ENCODE results near the gene FETUB.
A peak's percentile ranks its signal among the peaks of the same experiment; 100 is the strongest.

The FETUB gene

DNA sequence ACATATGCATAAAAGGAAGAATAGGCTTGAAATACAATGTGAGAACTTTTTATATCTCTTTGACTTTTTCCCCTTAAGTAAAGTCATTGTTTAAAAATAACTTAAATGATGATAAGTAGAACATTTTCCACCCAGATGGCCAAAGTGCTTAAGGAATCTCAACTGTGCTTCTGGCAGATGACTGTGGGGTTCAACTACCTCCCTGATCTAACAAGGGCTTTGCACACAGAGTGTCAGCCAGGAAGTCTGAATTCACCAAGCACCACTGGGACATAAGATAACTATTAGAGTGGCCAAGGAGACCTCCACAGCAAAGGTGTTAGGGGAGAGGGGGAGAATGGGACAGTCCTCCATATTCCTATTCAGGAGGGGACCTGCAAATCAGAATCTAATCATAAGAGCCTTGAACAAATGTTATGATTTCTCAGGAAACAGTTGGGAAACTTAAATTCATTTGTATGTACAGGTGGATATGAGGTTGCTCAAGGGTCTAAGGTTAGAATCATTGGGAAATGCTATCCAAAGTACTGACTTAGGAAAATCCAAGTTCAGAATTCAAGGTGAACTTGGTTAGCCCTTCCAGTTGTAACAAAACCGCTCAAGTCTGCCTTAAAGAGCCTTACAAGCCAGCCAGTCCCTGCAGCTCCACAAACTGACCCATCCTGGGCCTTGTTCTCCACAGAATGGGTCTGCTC is at the start of gene FETUB:
FETUB (plus strand) TSS at position 622 of the 695 bp plus-strand sequence; CDS start at position 684, 62 bp downstream.
- Mint-ChIP-seq H3K4me3 (no peak within 1 kb of the TSS), H3K27ac (no peak within 1 kb of the TSS), H3K4me1 (ENCODE audit: low read depth) (peaks cover 39% of the 10 kb centered on the region), H3K9me3 (no peaks in the 10 kb centered on the region), H3K36me3 (ENCODE audit: low read depth) (no peaks in the 10 kb centered on the region), H3K27me3 (peaks cover 11% of the 10 kb centered on the region)
- no peak for DNase-seq

DNA sequence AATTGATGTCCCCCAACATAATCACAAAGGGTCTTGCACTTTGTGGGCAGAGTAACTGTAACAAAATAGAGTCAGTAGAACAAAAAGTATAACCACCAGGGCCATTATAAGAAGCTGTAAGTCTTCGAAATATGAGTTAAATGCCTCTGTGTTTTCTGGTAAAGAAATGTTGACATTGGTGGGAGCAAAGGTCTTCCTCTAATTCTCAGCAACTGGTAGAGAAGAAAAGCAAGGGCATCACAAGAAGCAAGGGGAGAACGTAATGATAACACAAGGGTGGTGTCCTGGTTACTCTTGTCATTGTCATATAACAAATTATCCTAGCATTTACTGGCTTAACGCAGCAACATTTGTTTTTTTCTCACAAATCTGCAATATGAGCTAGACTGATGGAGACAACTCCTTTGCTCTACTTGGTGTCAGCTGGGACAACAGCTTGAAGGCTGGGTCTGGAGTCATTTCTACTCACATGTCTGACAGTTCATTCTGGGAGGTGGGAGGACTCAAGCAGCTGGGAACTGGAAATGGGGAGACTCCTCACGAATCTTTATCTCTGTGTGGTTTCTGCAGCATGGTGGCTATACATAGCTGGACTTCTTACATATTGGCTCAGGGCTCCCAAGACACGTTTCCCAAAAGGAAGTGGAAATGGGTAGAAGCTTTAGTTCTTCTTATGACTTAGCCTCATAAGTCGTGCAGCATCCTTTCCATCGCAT is 49.5 kb upstream of the FETUB start:
- H3K27ac Mint-ChIP-seq = no peak overlapping the region
- peaks cover 23% of the 10 kb centered on the region for H3K4me1 Mint-ChIP-seq (ENCODE audit: low read depth)
- no peak overlapping the region for H3K4me3 Mint-ChIP-seq
- peaks cover 11% of the 10 kb centered on the region for H3K36me3 Mint-ChIP-seq (ENCODE audit: low read depth)
- no peaks in the 10 kb centered on the region for H3K27me3 Mint-ChIP-seq
- DNase-seq = no peak
- no peaks in the 10 kb centered on the region for H3K9me3 Mint-ChIP-seq

- peaks cover 3% of the 10 kb centered on the region for H3K36me3 Mint-ChIP-seq (ENCODE audit: low read depth)
- H3K27me3 Mint-ChIP-seq = no peaks in the 10 kb centered on the region
- H3K4me1 Mint-ChIP-seq (ENCODE audit: low read depth) = peaks cover 23% of the 10 kb centered on the region
- no peak overlapping the region for H3K27ac Mint-ChIP-seq
- DNase-seq = no peak
- H3K9me3 Mint-ChIP-seq = no peaks in the 10 kb centered on the region
- no peak overlapping the region for H3K4me3 Mint-ChIP-seq
These were observed 47.5 kb upstream of the FETUB start for GRCh38 chr3:186592682-186593081.

GRCh38 chr3:186593862-186594261 is 46.3 kb upstream of the FETUB start:
- DNase-seq = no peak
- H3K27me3 Mint-ChIP-seq = peaks cover 3% of the 10 kb centered on the region
- H3K36me3 Mint-ChIP-seq (ENCODE audit: low read depth) = no peaks in the 10 kb centered on the region
- H3K4me1 Mint-ChIP-seq (ENCODE audit: low read depth) = peaks cover 16% of the 10 kb centered on the region
- no peak overlapping the region for H3K4me3 Mint-ChIP-seq
- H3K27ac Mint-ChIP-seq = no peak overlapping the region
- H3K9me3 Mint-ChIP-seq = no peaks in the 10 kb centered on the region

GRCh38 chr3:186594591-186595113 is 45.5 kb upstream of the FETUB start:
- Mint-ChIP-seq H3K27ac (no peak overlapping the region), H3K4me3 (no peak overlapping the region), H3K36me3 (ENCODE audit: low read depth) (no peaks in the 10 kb centered on the region), H3K4me1 (ENCODE audit: low read depth) (peaks cover 10% of the 10 kb centered on the region), H3K27me3 (peaks cover 3% of the 10 kb centered on the region), H3K9me3 (no peaks in the 10 kb centered on the region)
- no peak for DNase-seq

DNA sequence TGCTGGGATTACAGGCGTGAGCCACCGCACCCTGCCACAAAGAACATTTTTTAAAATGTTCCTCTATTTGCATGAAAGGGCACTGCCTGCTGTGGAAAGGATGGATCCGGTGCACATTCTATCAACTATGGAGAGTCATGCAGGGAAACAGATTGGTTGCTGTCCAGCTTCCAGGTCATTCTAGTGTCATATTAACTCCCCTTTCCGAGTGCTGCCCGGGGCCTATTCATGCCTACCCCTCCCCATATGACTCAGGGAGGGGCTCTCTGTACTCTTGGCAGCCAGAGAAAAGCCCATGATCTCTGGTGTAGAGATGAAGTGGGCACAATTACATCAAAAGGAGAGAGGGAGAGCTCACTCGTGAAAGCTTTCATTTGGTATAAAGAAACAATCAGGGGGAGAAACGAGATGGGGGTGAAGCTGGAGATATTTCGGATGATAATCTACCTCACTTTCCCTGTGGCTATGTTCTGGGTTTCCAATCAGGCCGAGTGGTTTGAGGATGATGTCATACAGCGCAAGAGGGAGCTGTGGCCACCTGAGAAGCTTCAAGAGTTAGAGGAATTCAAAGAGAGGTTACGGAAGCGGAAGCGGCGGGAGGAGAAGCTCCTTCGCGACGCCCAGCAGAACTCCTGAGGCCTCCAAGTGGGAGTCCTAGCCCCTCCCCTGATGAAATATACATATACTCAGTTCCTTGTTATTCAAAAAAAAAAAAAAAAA is 43.5 kb upstream of the FETUB start:
- no peaks in the 10 kb centered on the region for H3K9me3 Mint-ChIP-seq
- peak overlapping the region; percentile 13 for H3K27ac Mint-ChIP-seq
- no peak for DNase-seq
- H3K36me3 Mint-ChIP-seq (ENCODE audit: low read depth) = no peaks in the 10 kb centered on the region
- H3K4me3 Mint-ChIP-seq = no peak overlapping the region
- H3K4me1 Mint-ChIP-seq (ENCODE audit: low read depth) = no peaks in the 10 kb centered on the region
- H3K27me3 Mint-ChIP-seq = peaks cover 3% of the 10 kb centered on the region

GRCh38 chr3:186598108-186598784 is 42.0 kb upstream of the FETUB start:
- no peaks in the 10 kb centered on the region for H3K4me1 Mint-ChIP-seq (ENCODE audit: low read depth)
- H3K9me3 Mint-ChIP-seq = no peaks in the 10 kb centered on the region
- peaks cover 3% of the 10 kb centered on the region for H3K27me3 Mint-ChIP-seq
- H3K36me3 Mint-ChIP-seq (ENCODE audit: low read depth) = no peaks in the 10 kb centered on the region
- DNase-seq = no peak
- H3K27ac Mint-ChIP-seq = no peak overlapping the region
- no peak overlapping the region for H3K4me3 Mint-ChIP-seq

GRCh38 chr3:186598794-186599141 is 41.4 kb upstream of the FETUB start:
- no peaks in the 10 kb centered on the region for H3K4me1 Mint-ChIP-seq (ENCODE audit: low read depth)
- H3K27me3 Mint-ChIP-seq = peaks cover 3% of the 10 kb centered on the region
- H3K36me3 Mint-ChIP-seq (ENCODE audit: low read depth) = no peaks in the 10 kb centered on the region
- DNase-seq = no peak
- H3K9me3 Mint-ChIP-seq = no peaks in the 10 kb centered on the region
- H3K4me3 Mint-ChIP-seq = no peak overlapping the region
- no peak overlapping the region for H3K27ac Mint-ChIP-seq

DNA sequence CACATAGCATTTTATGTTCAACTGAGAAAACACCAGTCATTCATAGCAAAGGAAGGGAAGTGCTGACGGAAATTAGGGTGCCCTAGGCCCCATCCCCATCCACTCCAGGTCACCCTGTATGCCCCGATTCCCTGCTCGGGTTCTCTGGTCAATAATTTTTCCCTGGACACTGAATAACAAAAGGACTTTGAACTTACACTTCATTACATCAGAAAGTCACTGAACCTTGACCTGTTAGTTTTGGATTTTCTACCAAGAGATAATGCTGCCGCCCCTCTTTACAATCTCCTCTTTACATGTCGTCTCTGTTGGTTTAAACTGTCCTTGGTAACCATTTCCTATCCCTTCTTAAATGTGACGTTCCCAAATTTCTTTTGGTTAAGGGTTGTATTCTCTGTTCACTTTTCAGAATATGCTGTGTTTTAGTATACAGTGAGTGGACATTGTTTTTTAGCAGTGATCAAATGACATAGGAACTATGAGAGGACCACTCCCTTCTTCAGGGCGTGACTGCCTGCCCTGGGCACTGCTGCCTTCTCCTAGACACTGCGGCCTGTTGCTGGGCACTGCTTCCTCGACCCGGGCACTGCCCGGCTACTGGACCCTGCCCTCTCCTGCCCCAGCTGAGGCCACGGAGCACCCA is 40.9 kb upstream of the FETUB start:
- Mint-ChIP-seq H3K4me1 (ENCODE audit: low read depth) (no peaks in the 10 kb centered on the region), H3K9me3 (no peaks in the 10 kb centered on the region), H3K4me3 (no peak overlapping the region), H3K27me3 (peaks cover 3% of the 10 kb centered on the region), H3K36me3 (ENCODE audit: low read depth) (no peaks in the 10 kb centered on the region), H3K27ac (no peak overlapping the region)
- no peak for DNase-seq

DNA sequence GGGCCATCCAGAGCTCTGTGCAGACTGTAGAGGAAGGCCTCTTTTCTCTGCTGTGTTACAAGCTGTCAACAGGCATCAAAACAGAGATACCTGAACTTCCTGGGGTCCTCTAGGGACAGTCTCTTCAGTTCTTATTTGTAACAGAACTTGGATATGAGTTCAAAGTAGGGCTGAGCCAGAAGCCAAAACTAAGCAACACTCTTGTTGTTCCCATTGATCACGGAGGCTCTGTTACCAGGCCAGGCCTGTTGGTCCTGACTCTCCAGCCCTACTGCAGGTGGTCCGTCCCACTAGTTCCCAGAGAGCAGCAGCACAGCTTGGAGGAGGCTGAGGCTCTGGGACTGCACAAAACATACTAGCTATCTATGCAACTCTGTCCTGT is 40.4 kb upstream of the FETUB start:
- Mint-ChIP-seq H3K27me3 (peaks cover 3% of the 10 kb centered on the region), H3K4me3 (no peak overlapping the region), H3K36me3 (ENCODE audit: low read depth) (no peaks in the 10 kb centered on the region), H3K4me1 (ENCODE audit: low read depth) (no peaks in the 10 kb centered on the region), H3K27ac (no peak overlapping the region), H3K9me3 (no peaks in the 10 kb centered on the region)
- no peak for DNase-seq

DNA sequence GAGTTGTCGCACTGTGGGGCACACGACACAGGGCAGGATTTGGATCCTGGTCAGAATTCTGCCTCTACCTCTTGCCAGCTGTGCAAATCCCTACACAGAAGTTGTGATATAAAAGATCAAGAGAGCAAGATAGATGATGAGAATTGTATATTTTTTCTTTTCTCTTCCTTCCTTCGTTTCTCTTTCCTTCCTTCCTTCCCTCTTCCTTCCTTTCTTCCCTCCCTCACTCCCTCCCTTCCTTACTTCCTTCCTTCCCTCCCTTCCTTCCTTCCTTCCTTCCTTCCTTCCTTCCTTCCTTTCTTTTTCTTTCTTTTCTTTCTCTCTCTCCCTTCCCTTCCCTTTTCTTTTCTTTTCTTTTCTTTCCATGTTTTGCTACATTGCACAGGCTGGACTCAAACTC is 39.3 kb upstream of the FETUB start:
- H3K36me3 Mint-ChIP-seq (ENCODE audit: low read depth) = no peaks in the 10 kb centered on the region

DNA sequence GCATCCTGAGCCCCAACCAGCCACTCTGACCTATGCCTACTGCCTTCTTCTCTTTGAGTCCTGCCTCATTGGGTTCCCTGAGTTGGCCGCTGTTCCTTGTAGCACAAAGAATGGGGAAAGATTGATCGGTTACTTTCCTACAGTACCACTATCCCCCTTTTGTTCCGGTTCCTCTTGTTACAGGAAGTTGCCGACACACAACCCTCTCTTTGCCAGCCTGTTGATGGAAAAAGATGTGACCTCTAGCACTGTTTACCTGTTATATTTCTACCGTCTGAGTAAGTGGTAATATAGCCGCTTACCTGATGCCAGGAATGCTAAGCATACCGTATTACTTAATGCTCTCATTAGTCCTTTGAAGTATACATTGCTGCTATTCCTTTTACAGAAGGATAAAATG is 37.0 kb upstream of the FETUB start:
- DNase-seq = no peak

More for the DNA sequence above, 39.3 kb upstream of the FETUB start:
- Mint-ChIP-seq H3K4me1 (ENCODE audit: low read depth) (no peaks in the 10 kb centered on the region), H3K4me3 (no peak overlapping the region), H3K27ac (no peak overlapping the region), H3K9me3 (no peaks in the 10 kb centered on the region), H3K27me3 (peaks cover 3% of the 10 kb centered on the region)
- no peak for DNase-seq

DNA sequence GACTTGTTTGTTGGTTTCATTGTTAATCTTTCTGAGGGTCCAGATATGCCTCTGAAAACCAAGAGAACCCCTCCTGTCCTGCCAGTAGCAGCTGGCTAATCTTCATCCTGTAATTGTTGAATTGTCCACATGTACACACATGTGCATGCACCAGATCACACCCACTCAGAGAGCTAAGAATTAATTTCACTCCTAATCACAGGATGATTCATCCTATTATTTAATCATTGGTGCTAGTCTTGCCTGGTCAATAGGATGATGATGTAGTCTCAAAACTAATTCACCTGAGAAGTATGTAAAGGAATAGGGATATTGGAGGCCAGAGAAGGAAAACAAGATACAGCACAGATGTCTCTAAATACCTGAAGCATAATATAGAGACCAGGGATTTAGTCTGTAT is 35.1 kb upstream of the FETUB start:
- Mint-ChIP-seq H3K4me1 (ENCODE audit: low read depth) (no peaks in the 10 kb centered on the region), H3K4me3 (no peak overlapping the region), H3K36me3 (ENCODE audit: low read depth) (no peaks in the 10 kb centered on the region), H3K27me3 (no peaks in the 10 kb centered on the region), H3K27ac (no peak overlapping the region), H3K9me3 (no peaks in the 10 kb centered on the region)
- DNase-seq = no peak

More for the DNA sequence above, 37.0 kb upstream of the FETUB start:
- no peaks in the 10 kb centered on the region for H3K9me3 Mint-ChIP-seq
- no peaks in the 10 kb centered on the region for H3K4me1 Mint-ChIP-seq (ENCODE audit: low read depth)
- no peak overlapping the region for H3K27ac Mint-ChIP-seq
- H3K36me3 Mint-ChIP-seq (ENCODE audit: low read depth) = no peaks in the 10 kb centered on the region
- peaks cover 3% of the 10 kb centered on the region for H3K27me3 Mint-ChIP-seq
- H3K4me3 Mint-ChIP-seq = no peak overlapping the region

Measured in activated T-cell treated with anti-CD3 and anti-CD28 coated beads, Interleukin-2, amount 50 U/mL, for 24 hours (primary cell).